GM23248 (cell line): ENCODE data around the gene BCR. TPM values are rescaled to one million over a fixed set of nuclear protein-coding genes. Genes with fewer than 3 reads are reported as not detected.

Source experiments
- DNase-seq: peaks from one replicate; pipeline ENCODE4 v3.0.0-alpha.2; 2015
- H2AFZ ChIP-seq: fragments of 200-600 bp; sonication (generic); 2 replicates; pipeline ENCODE4 v1.6.1; 2016; ENCODE audit warnings: antibody characterized with exemption
- H3F3A ChIP-seq: fragments of 200-600 bp; sonication (generic); 2 replicates; pipeline ENCODE4 v1.6.1; 2016; ENCODE audit warnings: mild to moderate bottlenecking, antibody characterized with exemption, mixed run types; ENCODE audit not compliant: insufficient read depth
- H3K27ac ChIP-seq: fragments of 200-600 bp; sonication (generic); 2 replicates; pipeline ENCODE4 v1.5.1; 2016; ENCODE audit warnings: mild to moderate bottlenecking
- H3K27me3 ChIP-seq: fragments of 200-600 bp; sonication (generic); replicated peaks from 2 replicates; pipeline ENCODE4 v1.6.1; 2016; ENCODE audit warnings: mild to moderate bottlenecking; ENCODE audit not compliant: insufficient read depth
- H3K36me3 ChIP-seq: fragments of 200-600 bp; sonication (generic); 2 replicates; pipeline ENCODE4 v1.6.1; 2016; ENCODE audit warnings: low read depth, mild to moderate bottlenecking
- H3K4me1 ChIP-seq: fragments of 200-600 bp; sonication (generic); 2 replicates; pipeline ENCODE4 v1.6.1; 2016; ENCODE audit warnings: mild to moderate bottlenecking; ENCODE audit not compliant: insufficient read depth
- H3K4me2 ChIP-seq: fragments of 200-600 bp; sonication (generic); one replicate; pipeline ENCODE4 v1.6.1; 2016; ENCODE audit warnings: mild to moderate bottlenecking; ENCODE audit not compliant: unreplicated experiment
- H3K4me3 ChIP-seq: fragments of 200-600 bp; sonication (generic); 2 replicates; pipeline ENCODE4 v1.5.1; 2016; ENCODE audit warnings: mild to moderate bottlenecking
- H3K79me2 ChIP-seq: fragments of 200-600 bp; sonication (generic); 2 replicates; pipeline ENCODE4 v1.6.1; 2016; ENCODE audit warnings: mild to moderate bottlenecking; ENCODE audit not compliant: insufficient read depth
- H3K9ac ChIP-seq: fragments of 200-600 bp; sonication (generic); 2 replicates; pipeline ENCODE4 v1.6.1; 2016; ENCODE audit warnings: mild to moderate bottlenecking
- H3K9me2 ChIP-seq: fragments of 200-600 bp; sonication (generic); 2 replicates; pipeline ENCODE4 v1.6.1; 2016; ENCODE audit warnings: mixed run types, mild to moderate bottlenecking, moderate library complexity; ENCODE audit not compliant: insufficient read depth
- H3K9me3 ChIP-seq: fragments of 200-600 bp; sonication (generic); one replicate; pipeline ENCODE4 v1.6.1; 2017; ENCODE audit warnings: low read depth
- H4K20me1 ChIP-seq: fragments of 200-600 bp; sonication (generic); 2 replicates; pipeline ENCODE4 v1.6.0; 2016; ENCODE audit not compliant: insufficient read depth
- EZH2 ChIP-seq: fragments of 200-600 bp; sonication (generic); IDR thresholded peaks from 2 replicates; pipeline ENCODE4 v1.6.1; 2018; ENCODE audit warnings: antibody characterized with exemption, mild to moderate bottlenecking; ENCODE audit not compliant: insufficient read depth, poor library complexity, severe bottlenecking
- EZH2phosphoT487 ChIP-seq: fragments of 200-600 bp; sonication (generic); IDR thresholded peaks from 2 replicates; pipeline ENCODE4 v1.6.1; 2018; ENCODE audit warnings: antibody characterized with exemption, moderate library complexity, mild to moderate bottlenecking, low read depth; ENCODE audit not compliant: insufficient read depth
- WGBS, 2 experiments: methylation state at CpG; one replicate each; pipeline ENCODE4 v1.1.6; 2015 to 2017; ENCODE audit warnings: low lambda C conversion rate in 2 of 2, low coverage in 1 of 2; ENCODE audit errors: missing lambda C conversion rate in 2 of 2; 5-methylcytosine and 5-hydroxymethylcytosine counted together
- in situ Hi-C: fragments of 300-500 bp; cut with MboI; formaldehyde crosslinking; loops from 2 replicates; pipeline ENCODE4 v1.15.0; 2020
- polyA plus RNA-seq: library from polyadenylated mRNA; unstranded; fragments of >200 nt; fragmentation: Nextera tagmentation; extraction: Ambion mirVana; gene quantifications from 2 replicates; pipeline ENCODE4 v1.2.1, GENCODE V29; 2016
- total RNA-seq: library from RNA; depleted of rRNA; stranded (reverse); fragments of >200 nt; shearing (Covaris generic); gene quantifications from 2 replicates; pipeline ENCODE4 v1.2.3, GENCODE V29; 2014

The BCR gene
- total and polyA plus RNA-seq, 2 experiments from 2014 or later, result 4.7 to 30.0 TPM

DNA sequence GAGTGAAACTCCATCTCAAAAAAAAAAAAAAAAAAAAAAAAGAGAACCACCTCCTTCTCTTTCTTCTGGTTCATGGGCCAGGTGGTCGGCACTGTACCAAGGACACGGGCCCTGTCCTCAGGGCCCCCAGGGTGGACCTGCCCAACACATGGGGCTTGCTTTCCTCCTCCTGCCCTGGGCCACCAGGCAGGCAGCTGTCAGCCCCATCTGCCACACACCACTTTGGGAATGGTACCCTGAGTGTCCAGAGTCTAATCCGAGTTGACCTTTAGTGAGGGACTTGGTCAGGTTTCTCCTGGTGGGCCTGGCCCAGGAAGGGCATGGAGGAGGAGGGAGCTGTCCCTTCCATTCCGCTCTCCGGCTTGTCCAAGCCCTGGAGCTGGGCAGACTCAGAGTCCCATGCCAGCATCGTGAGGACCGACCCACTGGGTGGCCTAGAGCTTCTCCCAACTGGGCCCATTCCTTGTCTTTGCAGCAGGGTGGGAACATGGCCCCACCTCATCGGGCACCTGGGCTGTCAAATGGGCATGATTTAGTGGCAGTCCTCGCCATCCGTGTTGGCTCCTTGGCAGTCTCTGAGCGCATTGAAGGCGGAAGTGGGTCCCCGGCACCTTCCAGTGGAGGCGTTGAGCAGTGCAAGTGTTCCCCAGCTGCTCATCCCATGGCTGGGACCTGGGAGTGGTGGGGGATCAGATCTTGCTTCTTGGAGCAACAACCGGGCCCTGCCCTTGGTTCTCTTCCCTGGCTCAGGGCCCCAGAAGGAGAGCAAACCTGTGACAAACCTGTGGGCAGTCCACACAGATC is 94.8 kb downstream of the BCR start:
- H3K9ac ChIP-seq, result no peak overlapping the region
- no peak overlapping the region for H3K4me2 ChIP-seq
- DNase-seq, result no peak
- H3K27ac ChIP-seq, result no peak overlapping the region
- peaks cover 3% of the 10 kb centered on the region; the same call in 1 of the 2 replicates for H3K4me1 ChIP-seq
- H3K79me2 ChIP-seq, result no peaks in the 10 kb centered on the region
- in situ Hi-C loops, result loop anchor here (5.0 kb wide), 1 partner anchor 98 kb away; no protein-coding TSS in a partner anchor
- H3K4me3 ChIP-seq, result no peak overlapping the region
- 94 to 96% methylated on average over 15 of the region's 15 CpGs for WGBS, 2 experiments
- no peaks in the 10 kb centered on the region; the same call in 1 of the 2 replicates for H3K36me3 ChIP-seq
- no peaks in the 10 kb centered on the region for H3K27me3 ChIP-seq
- no peaks in the 10 kb centered on the region for H3K9me2 ChIP-seq
- H3F3A ChIP-seq, result no peaks in the 10 kb centered on the region
- TF ChIP-seq EZH2phosphoT487, result no peak
- TF ChIP-seq EZH2, result no peak
- no peaks in the 10 kb centered on the region for H4K20me1 ChIP-seq
- no peak overlapping the region for H2AFZ ChIP-seq
- H3K9me3 ChIP-seq, result no peaks in the 10 kb centered on the region

DNA sequence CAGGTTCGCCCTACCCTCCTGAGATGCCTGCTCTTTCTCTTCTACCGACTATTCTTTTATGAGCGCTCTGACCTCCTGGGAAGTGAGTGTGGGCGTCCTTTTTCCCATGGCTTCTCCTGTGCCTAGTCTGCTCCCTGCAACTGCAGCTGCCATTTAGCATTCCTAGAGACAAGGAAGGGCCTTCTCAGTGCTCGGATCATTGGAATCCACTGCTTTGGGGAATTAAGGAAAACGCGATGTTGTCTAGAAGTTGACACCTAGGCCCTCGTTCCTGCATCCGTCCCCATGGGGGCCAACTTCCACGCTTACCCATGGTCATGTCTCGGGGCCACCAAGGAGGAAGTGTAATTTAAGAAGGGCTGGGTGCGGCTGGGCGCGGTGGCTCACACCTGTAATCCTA is 95.4 kb downstream of the BCR start:
- Histone ChIP-seq H3K9me3 (no peaks in the 10 kb centered on the region), H3K9me2 (no peaks in the 10 kb centered on the region), H3K9ac (no peak overlapping the region), H3K4me3 (no peak overlapping the region), H3K4me1 (peaks cover 3% of the 10 kb centered on the region; the same call in 1 of the 2 replicates), H3K36me3 (no peaks in the 10 kb centered on the region; the same call in 1 of the 2 replicates), H3K27ac (no peak overlapping the region), H4K20me1 (no peaks in the 10 kb centered on the region), H3F3A (no peaks in the 10 kb centered on the region), H3K79me2 (no peaks in the 10 kb centered on the region), H3K4me2 (no peak overlapping the region), H2AFZ (no peak overlapping the region), H3K27me3 (no peaks in the 10 kb centered on the region)
- in situ Hi-C loops, result no loop called here
- no peak for TF ChIP-seq EZH2
- TF ChIP-seq EZH2phosphoT487, result no peak
- 95 to 98% methylated on average over 14 of the region's 14 CpGs for WGBS, 2 experiments
- DNase-seq, result no peak

DNA sequence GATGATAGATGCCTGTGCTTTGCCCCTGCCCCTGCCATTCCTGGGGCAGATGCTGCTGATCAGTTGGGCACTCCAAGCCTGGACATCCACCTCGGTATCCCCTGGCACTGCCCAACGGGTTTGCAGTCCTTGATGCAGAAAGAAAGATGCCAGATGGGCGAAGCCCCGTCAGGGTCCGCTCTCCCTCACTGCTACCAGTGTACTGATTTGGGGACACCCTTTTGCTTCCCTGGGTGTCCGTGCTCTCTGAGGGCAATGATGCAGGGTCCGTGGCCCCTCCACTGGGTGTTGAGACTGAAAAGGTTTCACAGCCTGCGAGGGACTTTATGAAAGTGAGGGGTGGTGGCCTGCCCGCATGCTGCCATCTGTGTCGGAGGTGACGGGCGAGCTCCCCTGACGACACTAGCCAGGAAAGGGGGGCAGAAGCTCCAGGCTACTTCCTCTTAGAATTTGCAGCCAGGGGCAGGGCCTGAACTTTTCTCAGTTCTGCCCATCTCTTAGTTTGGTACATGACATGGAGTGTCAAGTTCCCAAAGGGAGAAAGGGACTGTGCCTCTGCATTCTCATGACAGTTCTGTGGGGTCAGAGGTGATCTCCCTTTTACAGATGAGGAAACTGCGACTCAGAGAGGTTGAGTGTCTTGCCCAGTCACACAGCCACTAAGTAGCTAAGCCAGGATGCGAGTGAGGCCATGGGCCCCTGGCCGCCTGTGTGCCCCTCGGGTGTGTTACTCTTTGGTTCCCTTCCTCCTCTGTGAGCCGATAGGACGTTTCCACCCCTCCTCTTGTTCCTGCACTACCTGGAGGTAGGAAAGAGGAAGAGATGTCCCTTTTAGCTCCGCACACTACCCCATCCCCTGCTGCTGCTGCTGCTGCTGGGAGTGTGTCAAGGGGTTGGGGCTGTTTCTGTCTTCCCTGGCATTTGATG is 96.6 kb downstream of the BCR start:
- in situ Hi-C loops, result no loop called here

DNA sequence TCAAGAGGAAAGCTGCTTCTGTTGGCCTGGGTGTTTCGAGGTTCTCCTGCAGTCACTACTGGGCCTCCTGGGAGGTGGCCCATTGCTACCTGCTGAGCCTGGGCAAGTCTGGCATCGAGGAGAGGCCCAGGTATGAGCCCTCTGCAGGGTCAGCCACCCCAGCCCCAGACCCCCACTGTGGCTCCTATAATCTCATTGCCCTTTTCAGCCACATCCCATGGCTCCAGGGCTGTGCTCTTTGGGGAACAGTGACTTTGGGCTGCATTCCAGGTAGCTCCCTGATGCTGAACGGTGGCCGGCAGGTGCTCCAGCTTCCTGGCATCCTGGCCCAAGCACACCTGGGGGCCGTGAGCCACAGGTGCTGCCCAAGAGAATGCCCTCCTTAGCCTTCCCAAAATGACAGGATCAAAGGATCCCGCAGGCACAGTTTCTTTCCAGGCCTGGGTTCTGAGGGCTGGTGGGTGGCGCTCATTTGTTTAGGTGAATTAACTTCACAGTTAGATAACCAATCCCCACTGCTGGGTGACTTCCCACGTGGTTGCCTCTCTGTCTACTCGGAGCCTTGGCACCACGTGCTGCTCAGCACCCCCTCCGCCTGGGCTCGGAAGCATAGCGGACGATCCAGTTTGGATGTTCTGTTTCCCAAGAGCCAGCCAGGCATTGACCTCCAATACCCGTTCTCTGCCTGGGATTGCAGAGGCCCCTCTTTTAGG is 97.4 kb downstream of the BCR start:
- Histone ChIP-seq H3K9me2 (no peaks in the 10 kb centered on the region), H3K4me1 (peaks cover 15% of the 10 kb centered on the region), H3K27me3 (no peaks in the 10 kb centered on the region), H3K9ac (no peak overlapping the region), H3K9me3 (no peaks in the 10 kb centered on the region), H4K20me1 (no peaks in the 10 kb centered on the region), H3K27ac (no peak overlapping the region), H3K4me3 (no peak overlapping the region), H3F3A (no peaks in the 10 kb centered on the region), H3K36me3 (no peaks in the 10 kb centered on the region), H2AFZ (no peak overlapping the region), H3K4me2 (no peak overlapping the region), H3K79me2 (no peaks in the 10 kb centered on the region)
- TF ChIP-seq EZH2phosphoT487 (no peak), EZH2 (no peak)
- in situ Hi-C loops, result no loop called here
- DNase-seq, result no peak
- 85 to 88% methylated on average over 15 of the region's 15 CpGs for WGBS, 2 experiments

More for the DNA sequence above, 96.6 kb downstream of the BCR start:
- TF ChIP-seq EZH2 (no peak), EZH2phosphoT487 (no peak)
- Histone ChIP-seq H3K79me2 (no peaks in the 10 kb centered on the region), H2AFZ (no peak overlapping the region), H3K4me1 (peaks cover 8% of the 10 kb centered on the region), H3K9me3 (no peaks in the 10 kb centered on the region), H3K27ac (no peak overlapping the region), H4K20me1 (no peaks in the 10 kb centered on the region), H3K36me3 (no peaks in the 10 kb centered on the region), H3K9me2 (no peaks in the 10 kb centered on the region), H3K9ac (no peak overlapping the region), H3K4me3 (no peak overlapping the region), H3K27me3 (no peaks in the 10 kb centered on the region), H3K4me2 (no peak overlapping the region), H3F3A (no peaks in the 10 kb centered on the region)
- no peak for DNase-seq
- WGBS, 2 experiments, result 92% methylated on average over 20 of the region's 20 CpGs
